Esophagus muscularis mucosa (tissue), 4 donors: ENCODE measurements around the gene CCDC150. TPM values are rescaled to one million over a fixed set of nuclear protein-coding genes. Genes with fewer than 3 reads are reported as not detected.

ENCODE experiments used
- DNase-seq: peaks from one replicate; pipeline ENCODE4 v3.0.0-alpha.2; 2017; ENCODE audit errors: extremely low spot score
- H3K27ac ChIP-seq, 4 donors: fragments of 200-600 bp; sonication (generic); replicated peaks in 1 of 4; 1 replicate in 3 of 4; 2 replicates in 1 of 4; pipeline ENCODE4 v1.5.1; 2016 to 2019; ENCODE audit warnings: mild to moderate bottlenecking in 1 of 4
- H3K27me3 ChIP-seq, 4 donors: fragments of 200-600 bp; sonication (generic); one replicate each; pipeline versions ENCODE4 v1.5.1 to v1.6.0; 2016 to 2019
- H3K36me3 ChIP-seq, 4 donors: fragments of 200-600 bp; sonication (generic); one replicate each; pipeline ENCODE4 v1.5.1; 2016 to 2019
- H3K4me1 ChIP-seq, 4 donors: fragments of 200-600 bp; sonication (generic); one replicate each; pipeline ENCODE4 v1.5.1; 2016 to 2019
- H3K4me3 ChIP-seq, 4 donors: fragments of 200-600 bp; sonication (generic); 1 replicate in 2 of 4; 2 replicates in 2 of 4; pipeline ENCODE4 v1.5.1; 2016 to 2019; ENCODE audit warnings: mild to moderate bottlenecking in 4 of 4, moderate library complexity in 1 of 4
- H3K9me3 ChIP-seq, 4 donors: fragments of 200-600 bp; sonication (generic); 1 replicate in 3 of 4; 2 replicates in 1 of 4; pipeline ENCODE4 v1.5.1; 2016 to 2019
- CTCF ChIP-seq, 3 experiments: fragments of 200-600 bp in 2 of 3; fragments of 450-650 bp in 1 of 3; sonication (generic) in 2 of 3; IDR thresholded peaks; one replicate each; pipeline ENCODE4 v1.5.1; 2017 to 2019; ENCODE audit warnings: antibody characterized with exemption in 3 of 3, mild to moderate bottlenecking in 2 of 3, moderate library complexity in 1 of 3
- EP300 ChIP-seq: sonication (generic); formaldehyde crosslinking; IDR thresholded peaks from one replicate; pipeline ENCODE4 v1.6.1; 2017; ENCODE audit warnings: antibody characterized with exemption
- POLR2A ChIP-seq: fragments of 450-650 bp; IDR thresholded peaks from one replicate; pipeline ENCODE4 v1.6.1; 2017; ENCODE audit warnings: antibody characterized with exemption, moderate library complexity, mild to moderate bottlenecking, low read depth
- POLR2AphosphoS5 ChIP-seq, 2 donors: sonication (generic); formaldehyde crosslinking; IDR thresholded peaks; one replicate each; pipeline ENCODE4 v1.6.1; 2017; ENCODE audit warnings: antibody characterized with exemption in 2 of 2
- WGBS: methylation state at CpG from one replicate; pipeline ENCODE4 v1.1.5; 2018; 5-methylcytosine and 5-hydroxymethylcytosine counted together
- intact Hi-C: fragments of 100-400 bp; cut with DNase I; formaldehyde crosslinking; loops from one replicate; pipeline ENCODE4 v1.15.1; 2023
- small RNA-seq, 3 donors: library from RNA; depleted of rRNA; stranded (forward); fragments of <200 nt; gene quantifications; one replicate each; pipeline ENCODE3, GENCODE V24; 2016
- total RNA-seq, 4 donors: library from RNA; depleted of rRNA; stranded (reverse); fragments of >200 nt; gene quantifications; one replicate each; pipeline versions ENCODE4 v1.1.0 to v1.2.1, GENCODE V29; 2016

The CCDC150 gene
- total RNA-seq, 4 donors from 2014 or later = 0.33 to 1.7 (median 0.91) TPM

- Histone ChIP-seq H3K4me3 (no peak overlapping the region), H3K9me3 (peaks cover 0 to 9% (median 3%) of the 10 kb centered on the region in 4 donors), H3K27me3 (no peaks in the 10 kb centered on the region), H3K27ac (no peak overlapping the region), H3K36me3 (peaks cover 4 to 25% (median 17%) of the 10 kb centered on the region in 4 donors), H3K4me1 (peaks cover 0 to 3% (median 0%) of the 10 kb centered on the region in 4 donors)
- no peak for TF ChIP-seq CTCF (IDR thresholded peaks at IDR 0.05)
- TF ChIP-seq POLR2AphosphoS5 (IDR thresholded peaks at IDR 0.05) = no peak
- no peak for TF ChIP-seq POLR2A
- TF ChIP-seq EP300 = no peak
- intact Hi-C loops = no loop called here
- no peak for DNase-seq
- 55% methylated on average over 5 of the region's 5 CpGs for WGBS
These were observed 119.8 kb downstream of the CCDC150 start for GRCh38 chr2:196759378-196759706.

- WGBS = 79% methylated on average over 1 of the region's 1 CpG
These were observed 127.6 kb downstream of the CCDC150 start for GRCh38 chr2:196767101-196767500.

More at GRCh38 chr2:196767101-196767500, 127.6 kb downstream of the CCDC150 start:
- no peaks in the 10 kb centered on the region for H3K27me3 ChIP-seq
- H3K4me1 ChIP-seq = no peaks in the 10 kb centered on the region
- no peaks in the 10 kb centered on the region for H3K9me3 ChIP-seq
- H3K4me3 ChIP-seq = no peak overlapping the region
- intact Hi-C loops = no loop called here
- no peak overlapping the region for H3K27ac ChIP-seq
- peaks cover 37 to 98% (median 67%) of the 10 kb centered on the region in 4 donors for H3K36me3 ChIP-seq
- TF ChIP-seq POLR2A = no peak
- no peak for TF ChIP-seq POLR2AphosphoS5 (IDR thresholded peaks at IDR 0.05)
- no peak for TF ChIP-seq EP300
- TF ChIP-seq CTCF (IDR thresholded peaks at IDR 0.05) = no peak
- no peak for DNase-seq

Small RNA genes within 50 kb of the gene (small RNA-seq; reads per million reads assigned to genes)
- gene RF00424 = 0 reads per million in 3 donors

Other genes starting within 250 kb of the CCDC150 start
- 1 to 10 TPM; 2.1 to 6.3 (median 4.9) TPM for gene HECW2, start 46.2 kb upstream of the CCDC150 start, total RNA-seq
- gene GTF3C3, start 160.0 kb downstream of the CCDC150 start, total RNA-seq = 10 to 100 TPM; 14.2 to 24.5 (median 15.6) TPM
- gene C2orf66, start 169.6 kb downstream of the CCDC150 start, total RNA-seq = not detected